Stimulated activated CD4-positive, alpha-beta T cell treated with anti-CD3 and anti-CD28 coated beads, Interleukin-15, amount 100 ng/mL, for 48 hours (primary cell): ENCODE results near the gene FBN2.

Source experiments
- DNase-seq, 2 donors: peaks; one replicate each; pipeline ENCODE4 v3.0.0-alpha.2; 2020; ENCODE audit warnings: low read depth in 2 of 2

Gene FBN2

DNA sequence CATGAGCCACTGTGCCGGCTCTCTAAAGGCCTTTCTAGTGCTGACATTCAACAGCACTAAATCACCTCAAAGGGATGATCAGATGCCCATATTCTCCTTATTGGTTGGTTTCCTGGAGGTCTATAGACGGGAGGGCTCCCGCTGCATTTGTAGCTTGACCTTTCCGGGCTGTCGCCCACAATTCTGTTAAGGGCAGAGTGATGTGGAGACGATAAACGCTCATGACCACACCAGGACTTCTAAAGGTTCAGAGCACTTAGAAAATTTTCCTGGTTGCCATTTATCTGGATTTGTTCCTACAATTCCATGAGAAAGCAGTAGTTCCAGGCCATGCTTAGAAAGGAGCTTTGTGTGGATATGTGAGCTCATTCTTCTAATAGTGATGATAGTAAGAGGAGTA is 284.2 kb downstream of the FBN2 start:
- no peak for DNase-seq

DNA sequence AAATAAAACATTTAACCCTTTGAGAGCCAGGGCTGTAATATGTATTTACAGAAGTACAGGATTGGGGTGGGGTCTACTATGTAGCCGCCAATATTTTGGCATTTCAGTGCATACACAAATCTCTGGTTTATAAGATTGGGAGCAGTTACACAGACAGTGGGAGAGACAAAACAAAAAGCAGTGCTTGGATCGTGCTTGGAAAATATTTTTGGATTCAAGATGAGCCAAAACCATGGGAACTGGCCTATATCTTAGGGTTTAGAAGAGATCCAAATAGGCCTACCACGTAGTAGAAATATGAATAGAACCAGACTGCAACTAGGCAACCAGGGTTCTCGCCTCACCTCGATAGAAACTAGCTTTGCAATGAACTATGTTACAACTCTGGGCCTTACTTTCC is 284.9 kb downstream of the FBN2 start:
- no peak for DNase-seq

DNA sequence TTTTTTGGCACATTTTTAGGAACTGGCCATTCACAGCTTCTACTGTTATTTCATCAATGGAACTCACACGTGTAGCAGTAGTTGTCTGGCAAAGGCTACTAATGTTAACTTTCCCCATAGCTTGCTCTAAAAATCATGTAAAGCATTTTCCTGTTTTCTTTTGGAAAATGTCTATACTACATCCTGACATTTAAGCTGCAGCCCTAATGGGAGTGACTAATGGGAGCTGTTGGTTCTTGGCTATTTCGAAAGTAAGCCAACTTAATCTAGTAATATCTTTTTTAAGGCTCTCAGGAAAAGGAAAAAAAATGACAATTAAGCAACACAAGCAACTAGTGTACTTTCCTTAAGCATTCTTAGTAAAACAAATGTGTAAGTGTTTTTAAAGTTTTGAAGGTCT is 285.3 kb downstream of the FBN2 start:
- DNase-seq: no peak

DNA sequence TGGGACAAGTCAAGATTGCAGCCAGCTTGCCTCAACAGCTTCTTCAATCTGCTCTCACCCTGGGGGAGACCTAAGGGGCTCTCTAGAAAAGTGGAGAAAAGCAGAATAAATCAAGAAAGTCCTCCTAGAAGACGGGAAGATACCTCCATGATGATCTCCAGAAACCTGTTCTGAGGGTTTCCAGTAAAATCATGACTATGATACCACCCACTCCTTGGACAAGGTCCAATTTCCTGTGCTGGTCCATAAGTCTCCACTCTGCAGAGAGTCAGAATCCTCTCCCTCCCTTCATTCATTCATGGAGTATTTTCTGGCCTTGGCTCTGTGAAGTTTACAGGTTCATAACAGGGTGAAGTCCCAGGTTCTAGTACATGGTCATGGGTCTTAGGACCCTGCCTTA is 285.8 kb downstream of the FBN2 start:
- DNase-seq: no peak

DNA sequence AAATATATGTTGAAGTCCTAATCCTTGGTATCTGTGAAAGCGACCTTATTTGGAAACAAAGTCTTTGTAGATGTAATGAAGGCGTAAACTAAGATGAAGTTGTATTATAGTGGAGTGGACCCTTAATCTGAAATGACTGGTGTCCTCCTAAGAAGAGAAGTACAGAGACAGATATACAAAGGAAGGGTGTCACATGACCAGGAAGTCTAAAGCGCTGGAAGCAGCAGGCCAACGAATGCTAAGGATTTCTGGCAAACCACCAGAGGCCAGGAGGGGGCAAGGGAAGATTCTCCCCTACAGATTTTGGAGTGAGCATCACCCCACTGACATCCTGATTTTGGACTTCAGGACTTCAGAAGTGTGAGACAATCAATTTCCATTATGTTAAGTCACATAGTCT is 292.1 kb downstream of the FBN2 start:
- DNase-seq: no peak

DNA sequence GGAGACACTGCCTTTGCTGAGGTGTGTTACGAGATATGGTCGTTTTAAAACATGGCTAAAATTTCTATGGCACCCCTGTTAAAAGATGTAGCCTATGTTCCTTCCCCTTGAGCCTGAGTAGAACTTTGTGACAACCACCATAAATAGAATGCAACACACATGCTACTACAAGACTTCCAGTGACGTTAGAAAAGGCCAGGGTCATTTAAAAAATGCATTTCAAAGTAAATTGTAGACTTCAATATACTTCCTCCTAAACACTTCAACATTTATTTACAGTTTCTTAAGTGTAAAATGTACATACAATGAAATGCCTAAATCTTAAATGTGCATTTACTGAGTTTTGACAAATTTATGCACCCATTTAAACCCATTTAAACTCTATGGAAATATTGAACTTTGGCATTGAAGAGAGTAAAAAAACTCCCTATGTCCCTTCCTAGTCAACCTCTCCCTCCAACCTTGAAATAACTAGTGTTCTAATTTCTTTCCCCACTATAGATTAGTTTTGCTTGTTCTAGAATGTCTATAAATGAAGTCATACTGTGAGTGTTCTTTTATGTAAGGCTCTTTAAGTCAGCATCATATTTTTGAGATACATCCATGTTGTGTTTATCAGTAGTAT is 294.0 kb downstream of the FBN2 start:
- DNase-seq: no peak

DNA sequence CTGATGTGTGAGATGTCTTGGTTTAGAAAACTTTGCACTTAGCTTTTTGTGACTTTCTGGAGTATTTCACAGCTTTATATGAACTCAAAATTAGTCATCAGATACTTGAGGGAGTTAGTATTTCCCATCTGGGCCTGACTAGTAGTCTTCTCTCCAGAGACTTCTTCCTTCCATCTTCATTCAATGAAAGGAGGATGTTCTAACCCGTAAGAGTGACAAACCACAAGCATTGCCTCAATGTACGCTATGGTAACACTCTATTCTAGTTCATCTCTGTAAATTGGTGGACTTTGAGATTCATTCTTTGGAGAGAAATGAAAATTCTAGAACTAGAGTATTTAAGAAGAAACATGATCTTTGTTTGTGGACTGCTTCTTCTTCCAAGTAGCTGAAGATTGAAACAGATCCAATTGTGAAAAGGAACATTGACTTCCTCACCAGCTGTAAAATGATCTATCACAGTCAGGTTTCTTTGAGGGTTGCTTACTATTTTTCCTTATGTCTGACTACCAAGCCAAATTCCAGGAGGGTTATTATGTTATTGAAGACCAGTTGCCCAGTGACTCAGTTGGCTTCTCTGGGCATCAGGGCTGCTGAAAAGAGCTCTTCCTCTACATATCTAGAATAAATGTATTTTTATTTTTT is 296.9 kb downstream of the FBN2 start:
- DNase-seq: no peak

DNA sequence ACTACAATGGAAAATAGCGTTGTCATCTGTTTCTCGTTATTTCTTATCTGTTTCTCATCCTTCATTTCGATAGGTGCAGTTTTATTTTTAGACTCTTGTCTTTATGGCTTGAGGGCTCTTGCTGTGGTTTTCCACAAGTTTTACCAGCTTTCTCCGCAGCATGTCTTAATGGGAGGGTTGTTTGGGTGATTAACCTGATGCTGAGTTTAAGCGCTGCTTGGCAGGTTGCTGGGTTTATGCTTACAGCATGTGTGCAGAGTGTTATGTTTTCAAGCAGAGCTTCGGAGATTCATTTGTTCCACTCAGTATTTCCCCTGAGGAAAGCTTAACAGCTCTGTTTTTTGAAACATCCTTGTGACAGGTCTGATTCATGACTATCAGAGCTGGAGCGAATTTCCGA is 300.5 kb downstream of the FBN2 start:
- DNase-seq: no peak

DNA sequence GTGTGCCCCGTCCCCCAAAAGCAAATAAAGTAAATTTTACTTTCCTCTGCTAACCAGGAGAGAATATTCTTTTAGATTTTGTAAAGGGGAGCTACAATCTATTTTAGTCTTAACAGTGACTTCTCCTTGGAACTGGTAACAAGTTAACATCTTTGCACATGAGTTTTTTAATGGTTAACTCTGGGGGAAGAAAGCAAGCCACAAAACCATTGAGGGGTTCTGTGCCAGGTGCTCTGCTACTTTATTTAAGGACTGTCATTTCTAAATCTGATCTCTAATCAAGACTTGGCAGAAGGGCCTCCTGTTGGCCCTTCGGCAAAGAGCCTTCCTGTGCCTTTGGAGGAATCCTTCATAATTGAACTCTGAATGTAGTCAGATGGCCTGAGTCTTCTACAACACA is 301.0 kb downstream of the FBN2 start:
- no peak for DNase-seq

DNA sequence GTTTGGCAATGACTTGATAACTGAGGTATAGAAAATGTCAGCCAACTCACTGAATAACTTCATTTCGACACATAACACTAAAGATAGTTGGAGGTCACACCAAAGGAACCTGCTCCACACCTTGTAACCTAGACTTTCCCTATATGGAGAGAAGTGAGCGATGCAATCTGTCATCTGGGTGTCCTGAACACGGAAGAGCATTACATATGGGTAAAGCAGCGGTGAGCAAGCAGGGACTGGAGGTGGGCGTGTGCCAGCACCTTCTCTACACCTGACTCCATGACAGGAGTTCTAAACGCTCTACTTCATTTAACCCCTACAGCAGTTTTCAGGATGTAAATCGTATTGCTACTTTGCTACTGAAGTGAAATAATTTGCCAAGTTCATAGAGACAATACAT is 301.7 kb downstream of the FBN2 start:
- no peak for DNase-seq

DNA sequence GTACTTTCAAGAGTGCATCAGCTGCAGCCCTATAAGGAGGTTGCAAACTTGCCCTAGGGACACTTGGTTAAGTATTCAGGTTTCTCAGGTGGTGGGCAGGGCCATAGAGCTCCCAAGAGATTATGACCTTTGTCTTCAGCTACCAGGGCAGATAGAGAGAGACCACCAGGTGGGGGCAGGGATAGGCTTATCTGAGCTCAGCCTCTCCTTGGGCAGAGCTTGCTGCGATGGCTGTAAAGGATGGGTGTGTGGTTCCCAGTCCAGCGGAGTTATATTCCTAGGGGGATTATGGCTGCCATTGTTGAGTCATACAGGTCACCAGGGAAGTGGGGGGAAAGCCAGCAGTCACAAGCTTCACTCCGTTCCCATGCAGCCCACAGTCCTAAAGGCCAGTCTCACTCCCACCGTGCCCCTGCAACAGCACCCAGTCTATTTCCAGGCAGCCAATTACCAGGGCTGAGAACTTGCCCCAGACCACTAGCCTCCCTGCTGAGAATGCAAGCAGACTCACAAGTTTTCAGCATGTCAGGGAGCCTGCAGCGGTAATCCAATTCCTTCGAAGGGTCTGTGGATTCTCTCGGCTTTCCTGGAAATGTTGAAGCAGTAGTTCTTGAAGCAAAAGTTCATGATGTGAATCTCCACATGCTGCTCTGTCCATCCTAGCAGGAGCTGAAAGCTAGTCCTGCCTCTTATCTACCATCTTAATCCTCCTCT is 303.0 kb downstream of the FBN2 start:
- no peak for DNase-seq

DNA sequence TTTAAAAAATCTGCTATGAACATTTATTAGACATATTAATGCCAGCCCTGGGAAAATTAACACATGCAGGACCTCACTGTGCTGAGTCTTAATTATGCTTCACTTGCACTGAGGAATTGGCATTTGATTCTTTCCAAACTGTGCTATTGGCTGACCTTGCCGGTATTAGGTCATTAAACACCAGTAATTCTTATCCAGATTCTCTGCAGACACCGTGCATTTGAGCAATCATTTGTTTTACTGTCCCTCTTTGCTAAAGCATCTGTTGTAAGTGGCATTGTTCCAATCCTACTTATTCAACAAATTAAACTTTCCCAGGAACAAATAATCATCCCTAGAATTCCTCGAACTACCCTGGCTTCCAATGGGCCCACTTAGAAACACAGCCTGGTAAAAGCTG is 309.5 kb downstream of the FBN2 start:
- no peak for DNase-seq

DNA sequence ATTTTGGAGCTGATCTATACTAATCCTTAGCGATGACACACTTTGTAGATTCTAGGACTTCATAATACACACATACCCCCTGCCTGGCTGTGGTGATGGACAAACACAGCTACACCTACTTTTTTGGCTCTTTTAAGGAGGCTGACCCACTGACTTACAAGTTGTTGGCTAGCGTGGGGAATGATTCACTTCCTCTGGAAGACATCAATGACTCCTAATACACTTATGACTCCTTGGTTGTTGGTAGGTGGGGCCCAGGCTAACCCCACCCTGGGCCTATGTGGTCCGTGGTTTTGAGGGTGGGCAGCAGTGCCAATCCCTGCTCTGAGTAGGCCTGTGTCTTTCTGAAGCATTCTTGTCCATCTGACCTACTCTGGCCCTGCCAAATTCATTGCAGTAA is 310.0 kb downstream of the FBN2 start:
- no peak for DNase-seq

DNA sequence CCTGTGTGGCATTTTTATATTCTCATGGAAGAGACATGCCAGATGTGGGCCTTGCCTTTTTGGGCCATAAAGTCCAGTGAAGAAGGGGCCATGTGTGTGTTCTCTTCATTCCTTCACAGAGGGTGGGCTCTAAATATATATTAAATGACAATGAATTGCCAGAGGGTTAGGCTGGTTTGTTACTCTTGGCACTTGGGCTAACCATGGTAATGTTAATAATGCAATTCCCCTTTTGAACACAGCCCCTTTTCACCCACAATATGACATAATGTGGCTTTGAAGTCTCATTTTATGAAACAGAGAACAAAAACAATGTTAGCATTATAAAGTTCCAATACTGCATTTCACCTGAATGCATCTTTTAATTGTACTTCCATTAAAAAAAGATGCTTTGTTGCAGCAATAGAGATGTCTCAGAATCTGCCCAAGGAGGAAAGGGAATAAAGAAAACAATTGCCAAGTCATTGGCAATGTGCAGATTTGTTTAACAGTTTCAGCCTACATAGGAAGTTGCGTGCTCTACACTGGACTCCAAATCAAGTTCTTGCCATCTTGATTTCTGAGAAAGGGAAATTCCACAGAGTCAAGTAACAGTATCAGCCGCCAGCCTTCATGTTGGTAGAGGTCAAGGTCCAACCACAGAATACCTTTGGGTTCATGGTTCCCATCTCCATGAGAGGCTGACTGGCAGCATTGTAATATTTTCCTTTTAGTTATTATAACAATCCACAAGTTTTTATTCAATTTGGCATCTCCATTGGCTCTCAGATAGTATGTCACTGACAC is 312.6 kb downstream of the FBN2 start:
- no peak for DNase-seq

DNA sequence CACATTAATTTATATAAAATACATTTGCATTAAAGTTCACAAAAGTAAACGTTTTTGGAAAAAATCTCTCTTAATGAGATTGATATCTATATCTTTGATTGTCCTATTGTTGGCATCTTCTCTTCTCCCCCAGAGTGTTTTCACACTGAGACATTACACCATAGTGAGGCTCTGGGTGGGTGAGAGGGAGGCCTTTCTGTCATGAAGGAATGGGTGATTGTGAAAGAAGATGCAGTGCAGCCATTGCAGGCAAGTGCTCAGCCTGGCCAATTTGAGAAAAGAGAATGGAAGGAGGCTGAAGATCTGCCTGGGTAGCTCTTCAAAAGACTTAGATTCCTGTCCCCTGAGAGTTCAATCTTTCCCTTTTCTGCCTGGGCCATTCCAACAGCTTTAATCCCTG is 313.7 kb downstream of the FBN2 start:
- DNase-seq: no peak

DNA sequence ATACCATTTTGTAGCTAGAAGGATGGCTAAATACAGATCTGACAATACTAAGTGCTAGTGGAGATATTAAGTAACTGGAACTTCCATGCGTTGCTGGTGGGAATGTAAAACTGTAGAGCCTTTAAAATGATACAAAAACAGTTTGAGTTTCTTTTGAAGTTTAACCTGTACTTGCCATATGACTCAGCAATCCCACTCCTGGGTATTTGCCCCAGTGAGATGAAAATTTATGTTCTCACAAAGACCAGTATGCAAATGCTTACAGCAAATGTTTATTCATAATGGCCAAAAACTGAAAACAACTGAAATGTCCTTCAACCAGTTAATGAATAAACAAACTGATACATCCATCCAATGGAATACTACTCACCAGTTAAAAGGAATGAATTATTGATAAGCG is 317.2 kb downstream of the FBN2 start:
- no peak for DNase-seq

DNA sequence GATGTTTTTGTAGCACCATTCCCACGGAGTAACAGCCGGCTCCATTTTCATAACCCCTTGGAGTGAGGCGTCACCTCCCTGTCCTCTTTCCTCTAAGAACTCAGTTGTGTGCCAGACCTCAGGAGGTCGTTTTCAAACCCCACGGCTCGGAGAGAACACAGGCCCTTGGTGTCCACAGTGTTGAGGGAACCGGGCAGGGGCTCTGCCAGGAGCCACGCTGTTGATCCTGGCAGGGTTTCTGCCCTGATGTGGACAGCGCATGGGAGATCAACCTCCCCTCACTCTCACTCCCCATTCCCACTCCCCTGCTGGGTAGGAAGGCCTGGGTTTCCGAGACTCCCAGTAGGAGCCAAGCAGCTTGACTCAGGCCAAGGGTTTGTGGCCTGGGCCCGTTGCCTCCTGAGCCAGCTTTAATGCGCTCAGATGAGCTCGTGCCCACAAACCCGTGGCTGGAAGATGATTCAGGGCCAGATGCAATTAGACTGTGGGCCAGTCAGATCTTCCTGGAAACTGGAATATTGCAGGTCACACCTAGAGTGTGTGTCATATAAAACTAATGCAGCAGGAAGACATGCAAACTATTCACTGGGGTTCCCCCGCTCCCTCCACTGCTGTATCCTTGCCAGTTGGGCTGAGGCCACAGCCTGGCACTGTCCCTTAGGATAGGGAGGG is 321.0 kb downstream of the FBN2 start:
- DNase-seq: no peak

DNA sequence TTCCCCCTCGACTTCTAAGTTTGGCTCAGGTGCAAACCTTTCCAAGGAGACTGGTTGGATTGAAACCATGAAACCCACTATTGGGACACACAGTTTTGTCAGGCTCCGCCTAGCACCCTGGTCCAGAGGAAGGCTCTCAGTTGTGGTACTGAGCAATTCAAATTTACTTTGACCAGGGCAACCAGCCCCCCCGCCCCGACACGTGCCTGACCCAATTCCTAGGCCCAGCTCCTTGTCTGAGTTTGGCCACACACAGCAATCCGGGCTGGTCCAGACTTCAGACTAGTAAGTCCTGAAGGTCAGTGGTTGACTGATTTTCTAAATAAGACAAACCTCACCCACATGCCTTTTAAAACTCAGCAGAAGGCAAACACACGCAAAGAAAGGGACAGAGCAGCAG is 321.8 kb downstream of the FBN2 start:
- DNase-seq: no peak

DNA sequence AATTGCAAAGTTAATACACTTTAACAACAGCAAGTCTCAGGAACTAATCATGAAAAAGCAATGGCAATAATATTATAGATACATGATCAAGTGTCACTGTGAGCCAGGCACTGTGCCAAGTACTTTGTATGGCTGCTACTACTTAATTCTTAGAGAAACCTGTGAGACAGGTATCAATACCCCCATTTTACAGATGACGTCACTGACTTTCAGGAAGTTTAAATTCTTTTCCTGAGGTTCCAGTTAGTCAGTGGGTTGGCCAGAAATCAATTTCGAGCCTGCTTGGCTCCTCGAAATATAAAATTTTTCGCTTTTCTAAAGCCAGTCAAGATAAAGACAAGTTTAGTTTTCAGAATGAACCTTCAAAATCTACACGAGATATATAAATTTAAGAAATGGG is 324.2 kb downstream of the FBN2 start:
- DNase-seq: no peak

DNA sequence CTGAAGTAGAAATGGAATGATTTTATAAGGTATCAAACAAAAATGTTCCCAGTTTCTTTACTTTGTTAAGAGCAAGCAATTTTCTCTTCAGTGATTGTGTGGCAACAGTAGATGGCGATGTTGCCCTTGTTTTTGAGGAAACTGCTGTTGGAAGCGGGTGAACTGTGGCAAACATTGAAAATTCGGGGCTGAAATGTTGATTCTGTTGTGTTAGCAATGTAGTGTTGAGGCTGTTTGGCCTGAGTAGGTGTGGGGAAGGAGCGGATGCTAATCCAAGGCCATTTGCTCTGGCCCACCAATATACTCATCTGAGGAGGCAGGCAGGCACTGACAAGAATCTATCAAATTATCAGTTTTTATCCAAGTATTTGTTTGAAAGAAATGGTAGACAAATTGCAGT is 324.7 kb downstream of the FBN2 start:
- peak; percentile 9 to 32 for DNase-seq

DNA sequence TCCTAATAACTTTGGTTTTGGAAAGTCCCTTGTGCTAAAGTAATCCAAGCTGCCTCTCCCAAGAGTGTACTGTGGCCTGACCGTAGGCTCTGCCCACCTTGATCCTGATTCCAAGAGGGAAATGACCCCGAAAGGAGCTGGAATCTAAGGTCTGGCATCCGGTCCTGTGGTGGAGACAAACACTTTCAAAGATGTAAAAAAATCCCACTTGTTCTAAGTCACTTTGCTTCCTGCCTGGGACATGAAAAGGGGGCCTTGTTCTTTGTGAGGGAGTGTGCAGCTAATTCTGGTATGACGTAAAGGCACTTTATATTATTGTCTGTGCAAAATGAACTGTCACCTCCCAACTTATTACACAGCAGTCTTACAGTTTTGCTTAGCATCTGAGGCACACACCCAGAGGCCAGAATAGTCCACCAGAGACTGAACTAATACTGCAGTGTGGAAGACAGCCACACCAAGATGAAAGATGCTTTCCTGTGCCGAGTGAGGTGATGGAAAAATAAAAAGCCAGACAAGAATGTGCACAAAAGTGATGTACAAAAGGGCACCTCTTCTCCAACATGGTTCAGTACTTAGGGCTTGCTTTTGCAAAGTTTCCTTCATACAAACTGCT is 325.7 kb downstream of the FBN2 start:
- DNase-seq: no peak

DNA sequence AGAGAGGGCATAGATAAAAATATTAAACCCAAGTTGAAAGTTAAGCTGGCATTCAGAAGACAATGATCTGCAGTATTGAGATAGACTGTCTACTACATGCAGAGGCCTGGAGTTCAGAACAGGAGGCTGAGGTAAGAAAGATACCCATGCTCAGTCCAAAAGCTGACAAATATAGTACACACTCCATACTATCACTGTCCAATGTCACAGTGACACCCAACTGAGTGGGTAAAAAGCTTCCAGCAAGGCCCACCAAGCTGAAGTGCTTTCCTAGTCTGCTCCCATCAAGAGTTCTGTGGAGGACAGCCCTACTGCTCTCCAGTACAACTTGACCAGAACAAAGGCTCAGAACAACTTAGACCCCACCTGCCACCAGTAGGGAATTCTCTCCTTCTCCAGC is 329.6 kb downstream of the FBN2 start:
- DNase-seq: no peak
